Stimulated activated CD8-positive, alpha-beta memory T cell treated with anti-CD3 and anti-CD28 coated beads, Interleukin-12 subunit alpha, Interleukin-12 subunit beta, amount 100 ng/mL, for 24 hours (primary cell): ENCODE data around the gene MIA2.
A peak's percentile ranks its signal among the peaks of the same experiment; 100 is the strongest.
"Not testable (repeated sequence)": the region's sequence is repeated elsewhere in the genome, so short reads cannot be mapped to it uniquely, and the experiment has no call there.

Experiments
- DNase-seq: peaks from one replicate; pipeline ENCODE4 v3.0.0-alpha.2; 2020; ENCODE audit errors: extremely low read depth

MIA2 gene

GRCh38 chr14:39229601-39230110, 4.1 kb upstream of the MIA2 start:
- no peak for DNase-seq

GRCh38 chr14:39230416-39231035, 3.2 kb upstream of the MIA2 start:
- no peak for DNase-seq

- DNase-seq: not testable (repeated sequence)
Measured at GRCh38 chr14:39231751-39232553, 1.8 kb upstream of the MIA2 start.

GRCh38 chr14:39232554-39233415, 930 bp upstream of the MIA2 start:
- DNase-seq: no peak

- DNase-seq: not testable (repeated sequence)
Measured at GRCh38 chr14:39234986-39235385, 1.3 kb downstream of the MIA2 start.

- DNase-seq: not testable (repeated sequence)
Measured at GRCh38 chr14:39235466-39235865, 1.8 kb downstream of the MIA2 start.

GRCh38 chr14:39240769-39241168, 7.1 kb downstream of the MIA2 start:
- no peak for DNase-seq

- DNase-seq: no peak
Measured at GRCh38 chr14:39241637-39242036, 7.9 kb downstream of the MIA2 start.

GRCh38 chr14:39243831-39244230, 10.1 kb downstream of the MIA2 start:
- DNase-seq: no peak

GRCh38 chr14:39246618-39247017, 12.9 kb downstream of the MIA2 start:
- DNase-seq: no peak

GRCh38 chr14:39247256-39247655, 13.5 kb downstream of the MIA2 start:
- DNase-seq: no peak

GRCh38 chr14:39251547-39251946, 17.8 kb downstream of the MIA2 start:
- DNase-seq: no peak

GRCh38 chr14:39257388-39257787, 23.7 kb downstream of the MIA2 start:
- DNase-seq: not testable (repeated sequence)

- DNase-seq: no peak
Measured at GRCh38 chr14:39258782-39259545, 25.2 kb downstream of the MIA2 start.

- DNase-seq: not testable (repeated sequence)
Measured at GRCh38 chr14:39260161-39260560, 26.4 kb downstream of the MIA2 start.

- not testable (repeated sequence) for DNase-seq
Measured at GRCh38 chr14:39262214-39262613, 28.5 kb downstream of the MIA2 start.

- no peak for DNase-seq
Measured at GRCh38 chr14:39264057-39264456, 30.3 kb downstream of the MIA2 start.

GRCh38 chr14:39264558-39264957, 30.8 kb downstream of the MIA2 start:
- DNase-seq: no peak

- DNase-seq: no peak
Measured at GRCh38 chr14:39265033-39265432, 31.3 kb downstream of the MIA2 start.

GRCh38 chr14:39265806-39266524, 32.2 kb downstream of the MIA2 start:
- DNase-seq: peak; percentile 1

- DNase-seq: no peak
Measured at GRCh38 chr14:39266525-39266870, 32.8 kb downstream of the MIA2 start.
